HG03571 (cell line): Measurements from ENCODE around the gene LASP1NB.
"Not testable (repeated sequence)": the region's sequence is repeated elsewhere in the genome, so short reads cannot be mapped to it uniquely, and the experiment has no call there.

Source experiments
- ATAC-seq: cut with Tn5 transposase; IDR thresholded peaks from one replicate; pipeline ENCODE4 v1.9.1; 2021; ENCODE audit not compliant: unreplicated experiment

LASP1NB gene

GRCh38 chr17:38916771-38917170 is 8.6 kb upstream of the LASP1NB start:
- ATAC-seq, result no peak

GRCh38 chr17:38917259-38917658 is 8.2 kb upstream of the LASP1NB start:
- no peak for ATAC-seq

DNA sequence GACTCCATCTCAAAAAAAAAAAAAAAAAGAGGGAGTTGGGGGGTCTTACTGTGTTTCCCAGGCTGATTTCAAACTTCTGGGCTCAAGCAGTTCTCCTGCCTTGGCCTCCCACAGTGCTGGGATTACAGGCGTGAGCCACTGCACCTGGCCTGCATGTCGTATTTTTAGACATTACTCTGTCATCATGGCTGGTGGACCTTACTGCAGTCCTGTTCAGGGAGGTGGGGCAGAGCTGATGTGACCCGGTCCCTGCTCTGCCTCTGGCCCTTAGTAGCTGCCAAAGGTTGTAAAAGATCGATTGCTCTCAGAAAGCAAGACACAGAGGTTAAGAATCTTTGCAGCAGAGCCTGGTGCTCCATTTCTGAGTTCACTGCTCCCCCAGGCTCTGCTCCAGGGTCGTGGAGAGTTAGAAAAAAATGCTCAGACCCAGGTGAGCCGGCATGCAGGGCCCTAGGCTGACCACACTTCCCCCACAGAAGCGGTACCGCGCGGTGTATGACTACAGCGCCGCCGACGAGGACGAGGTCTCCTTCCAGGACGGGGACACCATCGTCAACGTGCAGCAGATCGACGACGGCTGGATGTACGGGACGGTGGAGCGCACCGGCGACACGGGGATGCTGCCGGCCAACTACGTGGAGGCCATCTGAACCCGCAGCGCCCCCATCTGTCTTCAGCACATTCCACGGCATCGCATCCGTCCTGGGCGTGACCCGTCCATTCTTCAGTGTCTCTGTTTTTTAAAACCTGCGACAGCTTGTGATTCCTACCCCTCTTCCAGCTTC is 7.1 kb upstream of the LASP1NB start:
- no peak for ATAC-seq

DNA sequence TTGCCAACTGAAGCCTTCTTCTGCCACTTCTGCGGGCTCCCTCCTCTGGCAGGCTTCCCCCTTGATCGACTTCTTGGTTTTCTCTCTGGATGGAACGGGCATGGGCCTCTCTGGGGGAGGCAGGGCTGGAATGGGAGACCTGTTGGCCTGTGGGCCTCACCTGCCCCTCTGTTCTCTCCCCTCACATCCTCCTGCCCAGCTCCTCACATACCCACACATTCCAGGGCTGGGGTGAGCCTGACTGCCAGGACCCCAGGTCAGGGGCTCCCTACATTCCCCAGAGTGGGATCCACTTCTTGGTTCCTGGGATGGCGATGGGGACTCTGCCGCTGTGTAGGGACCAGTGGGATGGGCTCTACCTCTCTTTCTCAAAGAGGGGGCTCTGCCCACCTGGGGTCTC is 6.5 kb upstream of the LASP1NB start:
- no peak for ATAC-seq

GRCh38 chr17:38919316-38920078 is 5.9 kb upstream of the LASP1NB start:
- no peak for ATAC-seq

- no peak for ATAC-seq
Measured at GRCh38 chr17:38920374-38921291, 4.8 kb upstream of the LASP1NB start.

GRCh38 chr17:38921756-38922411 is 3.5 kb upstream of the LASP1NB start:
- ATAC-seq, result no peak

DNA sequence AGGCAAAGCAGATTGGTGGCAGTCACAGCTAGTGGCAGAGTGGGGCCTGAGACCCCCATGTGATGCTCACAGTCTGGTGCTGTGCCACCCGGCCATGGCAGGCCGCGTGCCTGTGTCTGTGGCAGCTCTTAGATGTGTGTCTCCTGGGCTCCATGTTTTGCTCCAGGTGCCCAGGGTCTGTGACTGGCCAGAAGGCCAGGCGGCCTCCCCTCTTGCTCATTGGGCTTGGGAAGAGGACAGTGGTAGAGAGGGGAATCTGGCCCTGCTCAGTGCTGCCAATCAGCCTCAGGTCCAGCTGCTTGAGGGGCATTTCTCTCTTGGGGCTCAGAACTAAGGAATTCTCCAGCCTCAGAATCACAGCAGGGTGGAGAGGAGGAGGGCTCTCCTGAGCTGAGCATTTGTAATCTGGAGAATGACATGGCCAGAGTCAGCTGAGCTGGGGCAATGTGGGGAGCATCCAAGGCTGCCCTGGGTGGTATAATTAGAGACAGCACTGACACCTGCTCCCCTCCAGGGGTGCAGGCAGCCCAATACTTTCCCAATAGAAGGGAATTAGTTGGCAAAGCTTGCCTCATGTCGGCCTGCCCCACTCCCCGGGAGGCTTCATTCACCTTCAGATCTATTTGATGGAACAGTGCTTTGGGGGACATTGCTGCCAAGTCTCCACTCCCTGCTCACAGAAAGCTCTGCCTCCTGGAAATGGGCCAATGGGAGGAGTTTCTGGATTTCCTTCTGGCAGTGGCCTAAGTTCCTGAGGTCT is 2.7 kb upstream of the LASP1NB start:
- no peak for ATAC-seq

GRCh38 chr17:38926293-38927070 is 1.1 kb downstream of the LASP1NB start:
- ATAC-seq, result no peak

DNA sequence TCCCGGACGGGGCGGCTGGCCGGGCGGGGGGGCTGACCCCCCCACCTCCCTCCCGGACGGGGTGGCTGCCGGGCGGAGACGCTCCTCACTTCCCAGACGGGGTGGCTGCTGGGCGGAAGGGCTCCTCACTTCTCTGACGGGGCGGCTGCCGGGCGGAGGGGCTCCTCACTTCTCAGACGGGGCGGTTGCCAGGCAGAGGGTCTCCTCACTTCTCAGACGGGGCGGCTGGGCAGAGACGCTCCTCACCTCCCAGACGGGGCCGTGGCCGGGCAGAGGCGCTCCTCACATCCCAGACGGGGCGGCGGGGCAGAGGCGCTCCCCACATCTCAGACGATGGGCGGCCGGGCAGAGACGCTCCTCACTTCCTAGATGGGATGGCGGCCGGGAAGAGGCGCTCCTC is 5.4 kb downstream of the LASP1NB start:
- not testable (repeated sequence) for ATAC-seq

- ATAC-seq, result not testable (repeated sequence)
Measured at GRCh38 chr17:38933962-38934361, 8.5 kb downstream of the LASP1NB start.

DNA sequence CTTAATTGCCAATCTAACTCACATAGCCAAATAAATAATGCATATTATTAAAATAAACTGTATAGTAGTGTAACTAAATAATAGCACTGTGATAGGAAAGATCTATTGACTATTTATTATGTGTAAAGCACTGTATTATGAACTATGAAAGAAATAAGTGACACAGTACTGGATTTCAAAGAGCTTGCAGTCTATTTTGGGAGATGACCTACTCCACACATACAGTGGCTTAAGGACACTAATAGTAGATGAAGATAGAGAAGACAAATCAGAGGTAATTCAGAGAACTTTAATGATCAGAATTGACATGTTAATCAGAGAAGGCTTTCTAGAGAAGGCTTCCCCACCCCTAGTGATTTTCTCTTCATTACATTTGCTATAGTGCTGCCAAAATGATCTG is 14.6 kb downstream of the LASP1NB start:
- ATAC-seq, result no peak

DNA sequence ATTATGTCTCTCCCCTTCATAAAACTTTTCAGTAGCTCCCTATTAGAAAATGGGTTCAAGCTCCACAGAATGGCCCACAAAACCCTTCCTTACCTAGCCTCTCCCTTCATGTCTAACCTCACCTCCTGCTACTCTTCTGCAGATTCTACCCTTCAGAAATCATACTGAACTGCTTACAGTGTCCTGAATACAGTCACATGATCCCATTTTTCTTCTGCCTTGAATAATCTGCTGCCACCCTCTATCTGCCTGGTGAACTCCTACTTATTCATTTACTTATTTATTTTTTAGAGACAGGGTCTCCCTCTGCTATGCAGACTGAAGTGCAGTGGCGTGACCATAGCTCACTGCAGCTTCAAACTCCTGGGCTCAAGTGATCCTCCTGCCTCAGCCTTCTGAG is 15.0 kb downstream of the LASP1NB start:
- ATAC-seq, result no peak

GRCh38 chr17:38942696-38943334 is 17.4 kb downstream of the LASP1NB start:
- ATAC-seq, result no peak

GRCh38 chr17:38943607-38944006 is 18.2 kb downstream of the LASP1NB start:
- ATAC-seq, result no peak

DNA sequence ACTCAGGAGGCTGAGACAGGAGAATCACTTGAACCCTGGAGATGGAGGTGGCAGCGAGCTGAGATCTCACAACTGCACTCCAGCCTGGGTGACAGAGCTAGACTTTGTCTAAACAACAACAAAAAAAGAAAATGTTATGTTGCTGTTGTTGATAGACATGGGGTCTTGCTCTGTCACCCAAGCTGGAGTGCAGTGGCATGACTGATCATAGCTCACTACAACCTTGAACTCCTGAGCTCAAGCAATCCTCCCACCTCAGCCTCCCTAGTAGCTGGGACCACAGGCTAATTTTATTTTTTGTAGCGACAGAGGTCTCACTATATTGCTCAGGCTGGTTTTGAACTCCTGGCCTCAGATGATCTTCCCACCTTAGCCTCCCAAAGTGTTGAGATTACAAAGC is 21.8 kb downstream of the LASP1NB start:
- ATAC-seq, result no peak

GRCh38 chr17:38953800-38954199 is 28.4 kb downstream of the LASP1NB start:
- not testable (repeated sequence) for ATAC-seq

- no peak for ATAC-seq
Measured at GRCh38 chr17:38958326-38958725, 32.9 kb downstream of the LASP1NB start.

DNA sequence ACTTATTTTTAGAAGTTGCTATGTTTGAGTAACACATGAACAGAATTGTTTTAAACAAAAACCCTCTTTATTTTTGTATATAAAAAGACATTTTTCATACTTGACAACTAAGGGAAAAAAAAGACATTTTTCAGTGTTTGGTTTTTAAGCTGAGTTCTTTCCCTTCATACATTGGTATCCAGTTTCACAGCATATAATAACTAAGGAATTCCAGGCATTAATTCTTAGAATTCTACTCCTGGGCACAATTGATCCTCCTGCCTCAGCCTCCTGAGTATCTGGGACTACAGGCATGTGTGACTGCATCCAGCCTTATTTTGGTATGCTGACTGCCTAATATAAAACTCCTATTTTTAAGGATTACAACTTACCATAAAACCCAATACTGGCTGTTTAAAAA is 33.3 kb downstream of the LASP1NB start:
- no peak for ATAC-seq
